HFFc6 (cell line): Measurements from ENCODE around the gene TSPOAP1. TPM values are rescaled to one million over a fixed set of nuclear protein-coding genes. Genes with fewer than 3 reads are reported as not detected.

Experiments used
- DNase-seq: peaks from one replicate; pipeline ENCODE4 v3.0.0-alpha.2; 2018
- H3K27ac Mint-ChIP-seq: 2 replicates; pipeline ENCODE4 v1.8.0; 2020; ENCODE audit warnings: mild to moderate bottlenecking, mixed read lengths
- H3K27me3 Mint-ChIP-seq: 2 replicates; pipeline ENCODE4 v1.8.0; 2021; ENCODE audit warnings: mild to moderate bottlenecking, moderate library complexity, mixed read lengths; ENCODE audit not compliant: insufficient read depth
- H3K36me3 Mint-ChIP-seq: 2 replicates; pipeline ENCODE4 v1.8.0; 2021; ENCODE audit warnings: low read depth, mixed read lengths
- H3K4me1 Mint-ChIP-seq: 2 replicates; pipeline ENCODE4 v1.8.0; 2020; ENCODE audit warnings: low read depth, mixed read lengths
- H3K4me3 Mint-ChIP-seq: 2 replicates; pipeline ENCODE4 v1.8.0; 2020; ENCODE audit warnings: mild to moderate bottlenecking, moderate library complexity, mixed read lengths
- H3K9me3 Mint-ChIP-seq: 2 replicates; pipeline ENCODE4 v1.8.0; 2020; ENCODE audit warnings: mild to moderate bottlenecking, mixed read lengths
- total RNA-seq, 6 experiments: library from RNA; stranded (reverse); fragmentation: NEBNext Ultra II Directional; extraction: Animal tissue kit (Norgen Biotek cat#: 25700); gene quantifications; 2 replicates in 1 of 6; 3 replicates in 5 of 6; pipeline ENCODE4 v1.2.3, GENCODE V29; 2021
- TF ChIP-seq, protein P1 (sequence below): fragments of 200-600 bp; sonication (generic); IDR thresholded peaks from 2 replicates; pipeline ENCODE4 v1.5.0; 2021; ENCODE audit warnings: antibody characterized with exemption, mild to moderate bottlenecking

TSPOAP1 gene
- total RNA-seq, 6 experiments from 2014 or later: 0.50 to 1.8 (median 1.3) TPM

DNA sequence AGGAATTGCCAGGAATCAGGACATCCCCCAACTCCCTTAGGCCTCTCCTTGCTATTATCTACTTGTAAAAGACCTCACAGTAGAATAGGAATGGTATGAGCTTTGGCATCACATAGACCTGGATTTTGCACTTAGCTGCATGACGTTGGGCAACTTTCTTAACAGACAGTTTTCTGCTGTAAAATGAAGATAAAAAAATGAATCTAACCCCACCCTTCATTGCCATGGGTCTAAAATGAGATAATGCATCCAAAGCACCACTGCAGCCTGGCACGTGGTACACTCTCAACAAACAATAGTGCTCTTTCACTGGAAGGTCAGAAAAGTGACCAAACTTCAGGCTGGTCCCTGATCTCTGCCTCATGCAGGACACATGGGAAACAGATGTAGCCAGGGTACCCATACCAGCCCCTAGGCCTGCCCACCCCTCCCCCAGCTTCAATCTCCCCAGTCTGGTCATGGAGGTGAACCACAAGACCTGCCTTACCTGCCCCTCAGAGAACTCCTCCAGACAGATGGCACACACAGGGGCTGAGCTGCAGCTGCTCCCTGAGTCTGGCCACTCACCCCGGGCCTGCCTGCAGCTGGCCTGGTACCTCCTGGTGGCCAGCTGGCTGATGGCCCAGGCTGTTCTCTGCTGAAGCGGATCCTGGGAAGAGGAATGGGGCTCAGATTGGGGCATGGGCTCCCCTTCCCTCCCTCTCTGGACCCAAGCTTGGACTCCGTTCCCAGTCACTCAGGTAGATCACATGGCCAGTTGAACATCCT, 31.9 kb upstream of the TSPOAP1 start:
- H3K36me3 Mint-ChIP-seq: no peaks in the 10 kb centered on the region
- no peak overlapping the region for H3K27ac Mint-ChIP-seq
- H3K27me3 Mint-ChIP-seq: peaks cover 38% of the 10 kb centered on the region
- no peaks in the 10 kb centered on the region for H3K4me1 Mint-ChIP-seq
- TF ChIP-seq, protein P1, sequence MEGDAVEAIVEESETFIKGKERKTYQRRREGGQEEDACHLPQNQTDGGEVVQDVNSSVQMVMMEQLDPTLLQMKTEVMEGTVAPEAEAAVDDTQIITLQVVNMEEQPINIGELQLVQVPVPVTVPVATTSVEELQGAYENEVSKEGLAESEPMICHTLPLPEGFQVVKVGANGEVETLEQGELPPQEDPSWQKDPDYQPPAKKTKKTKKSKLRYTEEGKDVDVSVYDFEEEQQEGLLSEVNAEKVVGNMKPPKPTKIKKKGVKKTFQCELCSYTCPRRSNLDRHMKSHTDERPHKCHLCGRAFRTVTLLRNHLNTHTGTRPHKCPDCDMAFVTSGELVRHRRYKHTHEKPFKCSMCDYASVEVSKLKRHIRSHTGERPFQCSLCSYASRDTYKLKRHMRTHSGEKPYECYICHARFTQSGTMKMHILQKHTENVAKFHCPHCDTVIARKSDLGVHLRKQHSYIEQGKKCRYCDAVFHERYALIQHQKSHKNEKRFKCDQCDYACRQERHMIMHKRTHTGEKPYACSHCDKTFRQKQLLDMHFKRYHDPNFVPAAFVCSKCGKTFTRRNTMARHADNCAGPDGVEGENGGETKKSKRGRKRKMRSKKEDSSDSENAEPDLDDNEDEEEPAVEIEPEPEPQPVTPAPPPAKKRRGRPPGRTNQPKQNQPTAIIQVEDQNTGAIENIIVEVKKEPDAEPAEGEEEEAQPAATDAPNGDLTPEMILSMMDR: no peak
- no peak for DNase-seq
- H3K9me3 Mint-ChIP-seq: no peaks in the 10 kb centered on the region
- no peak overlapping the region for H3K4me3 Mint-ChIP-seq

DNA sequence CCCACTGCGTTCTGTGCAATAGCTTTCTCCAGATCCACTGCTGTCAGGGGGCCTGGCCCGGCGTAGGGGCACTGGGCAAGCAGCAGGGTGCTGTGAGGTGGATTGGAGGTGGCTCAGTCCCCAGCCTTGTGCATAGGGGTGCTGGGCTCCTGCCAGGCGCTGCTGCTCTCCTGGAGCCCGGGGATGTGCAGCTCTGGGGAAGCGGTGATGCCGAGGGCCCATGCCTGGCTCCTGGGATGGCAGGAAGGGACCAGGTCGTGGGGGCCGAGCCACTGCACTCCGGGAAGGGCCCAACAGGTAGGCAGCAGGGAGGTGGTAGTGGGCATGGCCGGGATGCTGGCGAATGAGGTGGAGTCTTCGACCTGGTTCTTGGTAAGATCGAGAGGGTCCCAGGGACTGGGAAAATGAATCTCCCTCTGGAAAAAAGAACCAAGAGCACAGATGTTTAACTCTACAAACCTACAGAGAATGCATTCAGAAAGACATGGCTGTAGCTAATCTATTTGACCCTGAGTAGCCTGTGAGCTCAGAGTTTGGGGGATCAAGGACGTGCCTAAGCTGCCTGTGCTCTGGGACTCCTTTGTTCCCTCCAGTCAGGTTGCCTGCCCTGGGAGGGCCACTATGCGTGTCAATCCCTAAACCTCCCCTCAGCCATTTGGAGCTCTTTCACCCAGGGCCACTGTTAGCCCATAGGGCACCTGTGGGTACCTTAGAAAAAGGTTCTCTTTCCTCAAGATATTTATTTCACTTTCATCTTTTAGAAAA, 30.0 kb upstream of the TSPOAP1 start:
- Mint-ChIP-seq H3K27me3 (peaks cover 22% of the 10 kb centered on the region), H3K4me3 (no peak overlapping the region), H3K36me3 (no peaks in the 10 kb centered on the region), H3K27ac (no peak overlapping the region), H3K9me3 (no peaks in the 10 kb centered on the region), H3K4me1 (no peaks in the 10 kb centered on the region)
- no peak for DNase-seq
- TF ChIP-seq, protein P1: no peak

DNA sequence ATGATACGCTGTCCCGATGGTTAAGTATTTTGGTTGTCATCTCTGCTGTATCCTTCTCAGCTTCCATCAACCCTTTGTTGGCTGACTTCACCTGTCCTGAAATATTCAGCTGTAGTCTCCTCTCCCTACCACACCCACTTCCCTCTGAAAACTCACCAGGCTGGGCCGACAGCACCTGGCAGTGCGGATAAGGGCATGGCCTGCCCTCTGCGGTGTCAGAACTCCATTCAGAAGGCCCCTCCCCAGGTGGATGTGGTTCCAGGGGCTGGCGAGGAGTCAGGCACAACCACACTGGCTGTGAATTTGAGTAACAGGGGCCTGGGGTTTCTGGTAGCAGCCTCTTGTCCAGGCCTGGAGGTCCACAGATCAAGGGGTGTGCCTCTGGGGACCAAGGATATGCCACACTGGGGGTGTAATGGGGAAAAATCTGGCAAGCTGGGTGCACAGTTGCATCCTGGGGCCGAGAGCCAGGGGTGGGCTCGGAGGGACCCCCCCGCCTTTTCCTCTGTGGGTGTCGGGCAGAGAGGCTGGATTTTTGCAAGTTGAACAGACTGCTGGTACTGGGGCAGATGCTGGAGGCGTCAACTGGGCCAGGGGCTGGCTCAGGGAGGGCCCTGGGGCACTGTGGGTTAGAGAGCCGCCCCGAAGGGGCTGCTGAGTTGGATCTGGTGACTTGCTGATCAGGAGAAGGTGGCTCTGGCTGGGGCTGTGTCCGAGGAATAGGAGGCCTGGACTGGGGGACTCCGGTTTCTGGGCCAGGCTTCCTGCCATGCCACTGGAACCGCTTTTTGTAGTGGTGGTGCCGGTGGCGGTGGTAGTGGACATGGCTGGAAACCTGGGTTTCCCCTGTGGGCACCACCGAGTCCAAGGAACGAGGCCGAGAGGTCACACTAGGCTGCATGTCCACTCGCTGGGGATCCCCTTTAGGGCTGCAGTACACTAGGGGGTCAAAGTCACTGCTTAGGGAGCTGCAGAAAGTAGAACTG, 29.0 kb upstream of the TSPOAP1 start:
- Mint-ChIP-seq H3K4me3 (no peak overlapping the region), H3K4me1 (peaks cover 8% of the 10 kb centered on the region), H3K9me3 (no peaks in the 10 kb centered on the region), H3K36me3 (no peaks in the 10 kb centered on the region), H3K27ac (no peak overlapping the region), H3K27me3 (peaks cover 16% of the 10 kb centered on the region)
- no peak for DNase-seq
- TF ChIP-seq, protein P1: no peak

DNA sequence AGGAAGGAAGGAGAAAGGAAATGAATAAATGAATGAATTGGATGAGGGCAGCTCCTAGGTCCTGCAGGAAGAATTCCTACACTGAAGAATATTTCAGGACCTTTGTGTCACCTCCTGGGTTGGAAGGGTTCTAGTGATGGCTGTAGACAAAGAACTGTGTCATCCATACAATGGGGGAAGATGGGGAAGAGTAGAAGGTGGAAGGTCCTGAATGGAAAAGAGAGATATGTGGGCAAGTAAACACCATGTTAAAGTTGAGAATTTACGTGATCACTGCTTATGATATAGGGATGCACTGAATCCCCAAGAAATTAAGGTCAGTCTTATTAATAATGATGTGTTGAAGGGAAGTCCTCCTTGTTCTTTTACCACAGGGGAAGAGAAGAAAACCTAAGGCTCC, 27.6 kb upstream of the TSPOAP1 start:
- Mint-ChIP-seq H3K27ac (no peak overlapping the region), H3K9me3 (no peaks in the 10 kb centered on the region), H3K27me3 (peaks cover 4% of the 10 kb centered on the region), H3K4me1 (peaks cover 17% of the 10 kb centered on the region), H3K4me3 (no peak overlapping the region), H3K36me3 (peaks cover 7% of the 10 kb centered on the region)
- no peak for DNase-seq
- TF ChIP-seq, protein P1: no peak

DNA sequence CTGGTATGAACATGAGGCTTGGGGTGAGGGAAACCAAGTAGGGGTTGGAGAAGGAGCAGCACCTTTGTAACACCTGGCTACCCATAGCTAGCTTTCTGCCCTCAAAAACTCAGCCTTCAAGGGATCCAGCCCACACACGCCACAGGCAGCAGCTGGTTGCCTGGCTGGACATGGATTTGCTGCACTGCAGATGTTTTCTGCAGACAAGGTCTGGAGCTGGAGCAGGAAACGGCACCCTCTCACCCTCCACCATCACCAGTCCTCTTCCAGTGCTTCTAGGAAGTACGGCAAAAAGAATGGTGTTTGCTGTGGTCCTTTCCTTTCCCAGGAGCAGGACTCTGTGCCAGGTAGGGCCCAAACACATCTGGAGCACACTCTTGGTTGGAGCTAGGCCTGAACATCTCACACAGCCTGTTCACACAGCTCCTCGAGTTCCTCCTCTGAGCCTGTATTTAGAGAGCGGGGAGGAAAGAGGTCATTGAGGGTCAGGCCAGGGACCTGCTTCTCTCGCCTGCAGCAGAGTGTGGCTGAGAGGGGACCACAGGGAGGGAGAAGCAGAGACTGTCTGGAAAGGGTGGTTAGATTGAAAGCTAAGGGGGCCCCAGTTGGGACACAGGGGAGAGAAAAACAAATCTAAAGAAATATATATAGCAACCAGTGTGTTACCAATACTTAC, 26.1 kb upstream of the TSPOAP1 start:
- H3K9me3 Mint-ChIP-seq: no peaks in the 10 kb centered on the region
- TF ChIP-seq, protein P1: no peak
- no peak overlapping the region for H3K27ac Mint-ChIP-seq
- DNase-seq: no peak
- H3K36me3 Mint-ChIP-seq: peaks cover 14% of the 10 kb centered on the region
- H3K27me3 Mint-ChIP-seq: peaks cover 4% of the 10 kb centered on the region
- no peak overlapping the region for H3K4me3 Mint-ChIP-seq
- H3K4me1 Mint-ChIP-seq: peaks cover 18% of the 10 kb centered on the region
